GM20000 (cell line): Measurements from ENCODE around the gene P2RY13.

Experiments used
- DNase-seq: peaks from one replicate; pipeline ENCODE4 v3.0.0; 2012; ENCODE audit warnings: low spot score
- TF ChIP-seq, protein P1 (sequence below): IDR thresholded peaks from 2 replicates; pipeline ENCODE4 v1.5.1; 2012; ENCODE audit warnings: mild to moderate bottlenecking, control low read depth; ENCODE audit errors: extremely low read depth, missing control alignments

The P2RY13 gene

DNA sequence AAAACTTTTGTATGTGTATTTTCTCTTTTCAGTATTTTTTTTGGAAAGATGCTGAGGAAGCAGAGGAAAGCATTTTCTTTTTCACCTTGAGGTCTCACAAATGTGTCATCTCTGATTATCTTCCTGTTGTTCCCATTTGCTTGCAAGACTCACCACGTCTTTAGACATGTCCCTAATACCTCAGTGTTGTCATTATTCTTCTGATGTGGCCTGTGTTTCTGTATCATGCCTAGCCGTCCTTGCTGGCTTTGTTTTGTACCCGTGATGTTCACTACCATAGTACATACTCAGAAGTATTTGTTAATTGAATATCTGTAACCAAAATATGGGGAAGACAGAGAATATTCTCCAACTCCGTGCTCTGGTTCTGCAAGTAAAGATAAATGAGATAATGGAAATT is 46.0 kb downstream of the P2RY13 start:
- TF ChIP-seq, protein P1, sequence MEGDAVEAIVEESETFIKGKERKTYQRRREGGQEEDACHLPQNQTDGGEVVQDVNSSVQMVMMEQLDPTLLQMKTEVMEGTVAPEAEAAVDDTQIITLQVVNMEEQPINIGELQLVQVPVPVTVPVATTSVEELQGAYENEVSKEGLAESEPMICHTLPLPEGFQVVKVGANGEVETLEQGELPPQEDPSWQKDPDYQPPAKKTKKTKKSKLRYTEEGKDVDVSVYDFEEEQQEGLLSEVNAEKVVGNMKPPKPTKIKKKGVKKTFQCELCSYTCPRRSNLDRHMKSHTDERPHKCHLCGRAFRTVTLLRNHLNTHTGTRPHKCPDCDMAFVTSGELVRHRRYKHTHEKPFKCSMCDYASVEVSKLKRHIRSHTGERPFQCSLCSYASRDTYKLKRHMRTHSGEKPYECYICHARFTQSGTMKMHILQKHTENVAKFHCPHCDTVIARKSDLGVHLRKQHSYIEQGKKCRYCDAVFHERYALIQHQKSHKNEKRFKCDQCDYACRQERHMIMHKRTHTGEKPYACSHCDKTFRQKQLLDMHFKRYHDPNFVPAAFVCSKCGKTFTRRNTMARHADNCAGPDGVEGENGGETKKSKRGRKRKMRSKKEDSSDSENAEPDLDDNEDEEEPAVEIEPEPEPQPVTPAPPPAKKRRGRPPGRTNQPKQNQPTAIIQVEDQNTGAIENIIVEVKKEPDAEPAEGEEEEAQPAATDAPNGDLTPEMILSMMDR, result no peak
- DNase-seq, result no peak

DNA sequence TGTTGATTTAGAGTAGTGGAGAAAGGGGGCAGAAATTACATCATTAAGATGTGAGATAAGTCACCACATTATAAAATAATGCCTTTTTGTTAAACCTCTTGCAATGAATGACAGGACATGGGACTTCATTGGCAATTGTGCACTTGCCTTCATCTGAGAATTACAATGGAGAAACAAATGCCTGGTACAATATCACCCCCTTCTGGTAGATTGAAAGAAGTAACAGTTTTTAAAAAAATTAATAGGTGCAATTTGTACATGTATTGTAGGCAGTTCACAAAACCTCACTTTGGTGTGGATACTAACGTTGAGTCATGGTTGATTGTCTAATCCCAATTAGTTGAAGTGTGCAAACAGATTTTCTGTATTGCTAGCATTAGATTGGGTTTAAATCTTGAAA is 46.4 kb downstream of the P2RY13 start:
- DNase-seq, result peak; percentile 41

DNA sequence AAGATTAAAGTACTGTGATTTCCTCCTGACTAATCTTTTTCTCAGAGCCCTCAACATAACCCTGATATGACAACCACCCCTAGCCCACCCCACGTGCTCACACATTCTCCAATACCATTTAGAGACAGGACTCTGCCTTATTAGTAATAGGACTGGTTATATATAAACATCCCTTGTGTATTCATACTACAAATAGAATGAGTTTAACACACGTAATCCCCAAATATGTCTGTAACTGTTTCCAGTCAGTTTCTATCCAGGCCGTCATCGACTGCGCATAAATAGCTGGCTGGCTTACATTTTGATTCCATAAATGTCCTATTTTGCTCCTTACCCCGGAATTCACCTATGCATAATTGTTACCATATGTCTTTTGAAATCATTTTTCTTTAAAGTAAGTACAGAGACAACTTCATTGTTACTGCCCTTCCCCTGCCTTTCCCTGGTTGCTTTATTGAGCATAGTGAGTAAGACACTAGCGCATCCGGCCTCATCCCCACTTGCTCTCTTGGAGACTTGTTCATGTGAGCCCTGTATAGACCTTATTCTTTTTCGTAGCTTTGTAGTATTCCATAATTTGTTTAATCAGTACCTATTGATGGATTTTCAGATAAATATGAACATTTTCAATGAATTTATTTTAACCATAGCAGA is 47.6 kb downstream of the P2RY13 start:
- no peak for DNase-seq
- TF ChIP-seq, protein P1, result no peak

More for the DNA sequence above, 46.4 kb downstream of the P2RY13 start:
- TF ChIP-seq, protein P1, result no peak

DNA sequence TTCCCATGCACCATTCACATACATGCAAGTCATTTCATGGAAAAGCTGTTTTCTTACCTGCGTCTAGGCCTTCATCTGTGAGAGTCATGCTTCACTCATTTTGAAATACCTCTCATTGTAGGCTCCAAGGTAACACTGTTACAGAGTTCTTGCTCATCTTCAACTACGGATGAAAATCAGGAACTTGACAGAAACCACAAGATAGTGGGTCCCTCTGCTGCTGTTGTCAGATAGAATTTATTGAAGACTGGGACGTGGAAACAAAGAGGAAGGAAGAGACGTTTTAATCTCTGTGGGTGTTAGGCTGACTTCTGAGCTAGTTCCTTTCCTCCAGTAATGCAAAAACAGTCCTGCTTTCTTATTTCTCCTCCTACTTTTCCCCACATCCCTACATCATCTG is 51.1 kb downstream of the P2RY13 start, which contains the start of gene P2RY14:
TSS of gene P2RY14 (minus strand) at position 313 of the 400 bp plus-strand sequence. CDS start 64,226 bp downstream, outside the sequence.
- TF ChIP-seq, protein P1, result no peak
- no peak for DNase-seq

DNA sequence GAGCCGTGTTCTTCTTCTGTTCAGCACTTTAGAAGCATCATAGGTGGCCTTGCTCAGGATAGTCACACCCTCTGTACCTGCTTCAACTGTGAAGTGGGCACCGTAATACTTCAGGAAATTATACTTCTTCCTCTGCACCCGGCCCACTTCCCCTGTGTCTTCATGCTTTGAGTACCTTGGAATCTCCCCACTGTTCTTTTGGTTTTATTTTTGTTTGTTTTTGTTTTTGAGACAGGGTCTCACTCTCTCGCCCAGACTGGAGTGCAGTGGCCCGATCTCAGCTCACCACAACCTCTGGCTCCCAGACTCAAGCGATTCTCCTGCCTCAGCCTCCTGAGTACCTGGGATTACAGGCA is 52.7 kb downstream of the P2RY13 start:
- TF ChIP-seq, protein P1, result no peak
- no peak for DNase-seq
